ENCODE data around the gene TXNL4A. TPM values are rescaled to one million over a fixed set of nuclear protein-coding genes. Genes with fewer than 3 reads are reported as not detected.

The TXNL4A gene
- total RNA-seq, result 92.0 TPM
- long read RNA-seq, transcript TXNL4A-202 (4 exons, 803 nt), result minor isoform, 6 of 82 reads
- long read RNA-seq, transcript TXNL4A-201 (3 exons, 3,504 nt), result major isoform, 68 of 82 reads
- long read RNA-seq, partial matches to known transcripts, result 1 of 82 reads
- long read RNA-seq, other reads (novel, unspliced or antisense), result 7 of 82 reads

GRCh38 chr18:79988451-79989194, at the start of gene TXNL4A:
TSS of gene TXNL4A (minus strand) at chr18:79988563. CDS start at chr18:79988392, 171 bp downstream.
- no peak for TF ChIP-seq CTCF (IDR thresholded peaks at IDR 0.05; ENCODE audit: borderline replicate concordance)
- peak within 1 kb of the TSS; percentile 88 for H3K4me3 ChIP-seq
- H3K9me3 ChIP-seq (replicated peaks), result no peaks in the 10 kb centered on the region
- peak; percentile 88 for DNase-seq
- H3K4me1 ChIP-seq, result peaks cover 40% of the 10 kb centered on the region
- no peaks in the 10 kb centered on the region for H3K27me3 ChIP-seq (ENCODE audit: low read depth)
- intact Hi-C loops (cut with micrococcal nuclease), result no loop called here
- peaks cover 6% of the 10 kb centered on the region for H3K36me3 ChIP-seq
- H3K27ac ChIP-seq (replicated peaks), result peak within 1 kb of the TSS; percentile 98

- Histone ChIP-seq H3K9me3 (replicated peaks) (no peaks in the 10 kb centered on the region), H3K4me1 (peaks cover 27% of the 10 kb centered on the region), H3K4me3 (no peak overlapping the region), H3K36me3 (peaks cover 21% of the 10 kb centered on the region), H3K27me3 (ENCODE audit: low read depth) (no peaks in the 10 kb centered on the region), H3K27ac (replicated peaks) (no peak overlapping the region)
- no peak for TF ChIP-seq CTCF (IDR thresholded peaks at IDR 0.05; ENCODE audit: borderline replicate concordance)
- DNase-seq, result no peak
- intact Hi-C loops (cut with micrococcal nuclease), result no loop called here
Observed at GRCh38 chr18:80037300-80037699, 48.9 kb upstream of the TXNL4A start.

GRCh38 chr18:80035997-80036396, 47.6 kb upstream of the TXNL4A start:
- DNase-seq, result no peak
- no peaks in the 10 kb centered on the region for H3K27me3 ChIP-seq (ENCODE audit: low read depth)
- no peak for TF ChIP-seq CTCF (IDR thresholded peaks at IDR 0.05; ENCODE audit: borderline replicate concordance)
- H3K36me3 ChIP-seq, result peaks cover 21% of the 10 kb centered on the region
- peaks cover 27% of the 10 kb centered on the region for H3K4me1 ChIP-seq
- no peaks in the 10 kb centered on the region for H3K9me3 ChIP-seq (replicated peaks)
- intact Hi-C loops (cut with micrococcal nuclease), result no loop called here
- H3K4me3 ChIP-seq, result no peak overlapping the region
- no peak overlapping the region for H3K27ac ChIP-seq (replicated peaks)

- peaks cover 21% of the 10 kb centered on the region for H3K36me3 ChIP-seq
- DNase-seq, result no peak
- H3K27ac ChIP-seq (replicated peaks), result peak overlapping the region; percentile 93
- peak overlapping the region; percentile 93 for H3K4me3 ChIP-seq
- TF ChIP-seq CTCF (IDR thresholded peaks at IDR 0.05; ENCODE audit: borderline replicate concordance), result no peak
- intact Hi-C loops (cut with micrococcal nuclease), result no loop called here
- H3K27me3 ChIP-seq (ENCODE audit: low read depth), result no peaks in the 10 kb centered on the region
- peaks cover 27% of the 10 kb centered on the region for H3K4me1 ChIP-seq
- peaks cover 1% of the 10 kb centered on the region for H3K9me3 ChIP-seq (replicated peaks)
Observed at GRCh38 chr18:80034852-80035406, 46.6 kb upstream of the TXNL4A start.

GRCh38 chr18:80034068-80034851, 45.9 kb upstream of the TXNL4A start, which contains the start of gene RBFA:
TSS of gene RBFA (plus strand) at chr18:80034434. CDS start at chr18:80034496, 62 bp downstream.
- peaks cover 27% of the 10 kb centered on the region for H3K4me1 ChIP-seq
- peaks cover 8% of the 10 kb centered on the region for H3K9me3 ChIP-seq (replicated peaks)
- peak within 1 kb of the TSS; percentile 93 for H3K27ac ChIP-seq (replicated peaks)
- peaks cover 21% of the 10 kb centered on the region for H3K36me3 ChIP-seq
- peak within 1 kb of the TSS; percentile 93 for H3K4me3 ChIP-seq
- peak; percentile 100 for DNase-seq
- intact Hi-C loops (cut with micrococcal nuclease), result no loop called here
- no peaks in the 10 kb centered on the region for H3K27me3 ChIP-seq (ENCODE audit: low read depth)
- peak; percentile 54 for TF ChIP-seq CTCF (IDR thresholded peaks at IDR 0.05; ENCODE audit: borderline replicate concordance)

Measured in left ventricle myocardium inferior (tissue), 1 donor.